Astrocyte (in vitro differentiated cells and primary cell): ENCODE data around the gene GBA3. TPM values are rescaled to one million over a fixed set of nuclear protein-coding genes. Genes with fewer than 3 reads are reported as not detected.

Experiments
- DNase-seq: peaks from one replicate; pipeline ENCODE4 v3.0.0-alpha.2; 2010; ENCODE audit warnings: low read depth
- FAIRE-seq: peaks from 2 replicates; lab custom pipeline; 2011; peaks lifted over from hg19 to GRCh38; lab: Jason Lieb, UNC
- H2AFZ ChIP-seq: 2 replicates; pipeline ENCODE4 v1.6.0; 2012; ENCODE audit warnings: low read depth, low read length, inconsistent platforms
- H3K27ac ChIP-seq: 2 replicates; pipeline ENCODE4 v1.5.1; 2011; ENCODE audit warnings: low read depth, low read length, inconsistent platforms
- H3K27me3 ChIP-seq: 2 replicates; pipeline ENCODE4 v1.6.0; 2011; ENCODE audit warnings: low read length, inconsistent platforms; ENCODE audit not compliant: insufficient read depth
- H3K36me3 ChIP-seq: 2 replicates; pipeline ENCODE4 v1.5.1; 2011; ENCODE audit warnings: low read length, inconsistent platforms; ENCODE audit not compliant: insufficient read depth
- H3K4me1 ChIP-seq: 2 replicates; pipeline ENCODE4 v1.5.1; 2011; ENCODE audit warnings: low read length, inconsistent platforms; ENCODE audit not compliant: insufficient read depth
- H3K4me2 ChIP-seq: 2 replicates; pipeline ENCODE4 v1.6.0; 2012; ENCODE audit warnings: low read length, inconsistent platforms
- H3K4me3 ChIP-seq: 2 replicates; pipeline ENCODE4 v1.5.1; 2011; ENCODE audit warnings: low read depth, mild to moderate bottlenecking, low read length, inconsistent platforms; ENCODE audit not compliant: insufficient read depth
- H3K79me2 ChIP-seq: 2 replicates; pipeline ENCODE4 v1.6.0; 2012; ENCODE audit warnings: mild to moderate bottlenecking, low read length, inconsistent platforms; ENCODE audit not compliant: insufficient read depth
- H3K9ac ChIP-seq: 2 replicates; pipeline ENCODE4 v1.6.0; 2012; ENCODE audit warnings: mild to moderate bottlenecking, low read length, inconsistent platforms
- H3K9me3 ChIP-seq: 2 replicates; pipeline ENCODE4 v1.5.1; 2012; ENCODE audit warnings: low read depth, mild to moderate bottlenecking, low read length, inconsistent platforms; ENCODE audit not compliant: insufficient read depth
- H4K20me1 ChIP-seq: 2 replicates; pipeline ENCODE4 v1.6.0; 2012; ENCODE audit warnings: low read length, inconsistent platforms; ENCODE audit not compliant: insufficient read depth
- H3K27ac Mint-ChIP-seq: one replicate; pipeline ENCODE4 v1.8.0; 2021; ENCODE audit warnings: mild to moderate bottlenecking, mixed read lengths; ENCODE audit not compliant: unreplicated experiment
- H3K27me3 Mint-ChIP-seq: one replicate; pipeline ENCODE4 v1.8.0; 2021; ENCODE audit warnings: low read depth, mixed read lengths; ENCODE audit not compliant: unreplicated experiment
- H3K36me3 Mint-ChIP-seq: one replicate; pipeline ENCODE4 v1.8.0; 2021; ENCODE audit warnings: low read depth, mixed read lengths; ENCODE audit not compliant: unreplicated experiment
- H3K4me1 Mint-ChIP-seq: one replicate; pipeline ENCODE4 v1.8.0; 2021; ENCODE audit warnings: low read depth, mixed read lengths; ENCODE audit not compliant: unreplicated experiment
- H3K4me3 Mint-ChIP-seq: one replicate; pipeline ENCODE4 v1.8.0; 2021; ENCODE audit warnings: mild to moderate bottlenecking, moderate library complexity, mixed read lengths; ENCODE audit not compliant: unreplicated experiment
- H3K9me3 Mint-ChIP-seq: one replicate; pipeline ENCODE4 v1.8.0; 2021; ENCODE audit warnings: mild to moderate bottlenecking, mixed read lengths; ENCODE audit not compliant: unreplicated experiment
- CTCF ChIP-seq: IDR thresholded peaks from 2 replicates; pipeline ENCODE4 v1.5.1; 2011; ENCODE audit warnings: low read depth, mild to moderate bottlenecking, inconsistent platforms, low read length, moderate library complexity; ENCODE audit not compliant: insufficient read depth
- EZH2 ChIP-seq: IDR thresholded peaks from 2 replicates; pipeline ENCODE4 v1.6.1; 2012; ENCODE audit warnings: mild to moderate bottlenecking, low read length, inconsistent platforms; ENCODE audit not compliant: insufficient read depth
- total RNA-seq: library from RNA; stranded (reverse); gene quantifications from 2 replicates; pipeline ENCODE4 v1.2.1, GENCODE V29; 2021

The GBA3 gene
- total RNA-seq, 1 donor from 2014 or later = not detected

- no peaks in the 10 kb centered on the region for H3K36me3 ChIP-seq
- no peak overlapping the region for H3K9ac ChIP-seq
- H4K20me1 ChIP-seq = no peaks in the 10 kb centered on the region
- no peak overlapping the region for H3K4me3 ChIP-seq
- no peak overlapping the region for H3K27ac ChIP-seq
- no peaks in the 10 kb centered on the region for H3K4me1 ChIP-seq
- DNase-seq (no peak), FAIRE-seq (no peak)
- Mint-ChIP-seq H3K9me3 (no peaks in the 10 kb centered on the region), H3K4me3 (no peak overlapping the region), H3K27me3 (no peaks in the 10 kb centered on the region), H3K36me3 (no peaks in the 10 kb centered on the region), H3K27ac (no peak overlapping the region), H3K4me1 (peaks cover 2% of the 10 kb centered on the region)
- no peaks in the 10 kb centered on the region for H3K79me2 ChIP-seq
- no peaks in the 10 kb centered on the region for H3K27me3 ChIP-seq
- no peak overlapping the region for H3K4me2 ChIP-seq
- no peaks in the 10 kb centered on the region for H3K9me3 ChIP-seq
- H2AFZ ChIP-seq = no peak overlapping the region
- TF ChIP-seq CTCF (no peak), EZH2 (no peak)
Observed at GRCh38 chr4:22648996-22649395, 43.7 kb upstream of the GBA3 start.

- Mint-ChIP-seq H3K4me3 (no peak overlapping the region), H3K9me3 (no peaks in the 10 kb centered on the region), H3K27ac (no peak overlapping the region), H3K36me3 (no peaks in the 10 kb centered on the region), H3K4me1 (peaks cover 2% of the 10 kb centered on the region), H3K27me3 (no peaks in the 10 kb centered on the region)
- no peak overlapping the region for H3K4me3 ChIP-seq
- no peaks in the 10 kb centered on the region for H4K20me1 ChIP-seq
- TF ChIP-seq EZH2 (no peak), CTCF (no peak)
- no peak overlapping the region for H2AFZ ChIP-seq
- no peak overlapping the region for H3K9ac ChIP-seq
- no peaks in the 10 kb centered on the region for H3K79me2 ChIP-seq
- H3K4me1 ChIP-seq = no peaks in the 10 kb centered on the region
- DNase-seq (no peak), FAIRE-seq (no peak)
- no peak overlapping the region for H3K4me2 ChIP-seq
- no peaks in the 10 kb centered on the region for H3K27me3 ChIP-seq
- H3K9me3 ChIP-seq = no peaks in the 10 kb centered on the region
- H3K27ac ChIP-seq = no peak overlapping the region
- H3K36me3 ChIP-seq = no peaks in the 10 kb centered on the region
Observed at GRCh38 chr4:22650771-22651170, 42.0 kb upstream of the GBA3 start.

DNA sequence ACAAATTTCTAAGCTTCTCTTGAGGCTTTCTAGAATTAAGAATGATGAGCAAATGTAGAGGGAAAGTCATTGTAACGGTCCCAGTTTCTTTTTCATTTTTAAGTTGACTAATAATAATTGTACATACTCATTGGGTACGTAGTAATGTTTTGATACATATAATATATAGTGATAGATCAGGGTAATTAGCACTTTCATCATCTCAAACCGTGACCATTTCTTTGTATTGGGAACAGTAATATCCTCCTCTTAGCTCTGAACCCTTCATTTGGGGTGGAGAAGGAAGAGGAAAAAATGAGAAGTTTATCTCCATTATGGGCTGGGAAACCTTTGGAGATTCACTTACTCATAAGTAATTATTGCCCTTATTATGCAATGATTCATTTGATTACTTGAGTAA is 39.0 kb upstream of the GBA3 start:
- Histone ChIP-seq H3K79me2 (no peaks in the 10 kb centered on the region), H3K27ac (no peak overlapping the region), H2AFZ (no peak overlapping the region), H3K27me3 (no peaks in the 10 kb centered on the region), H3K4me3 (no peak overlapping the region), H3K9me3 (no peaks in the 10 kb centered on the region), H3K4me1 (no peaks in the 10 kb centered on the region), H3K36me3 (no peaks in the 10 kb centered on the region), H4K20me1 (no peaks in the 10 kb centered on the region), H3K9ac (no peak overlapping the region), H3K4me2 (no peak overlapping the region)
- Mint-ChIP-seq H3K4me1 (no peaks in the 10 kb centered on the region), H3K4me3 (no peak overlapping the region), H3K36me3 (no peaks in the 10 kb centered on the region), H3K27ac (no peak overlapping the region), H3K9me3 (no peaks in the 10 kb centered on the region), H3K27me3 (no peaks in the 10 kb centered on the region)
- TF ChIP-seq CTCF = no peak
- TF ChIP-seq EZH2 = no peak
- DNase-seq = no peak
- FAIRE-seq = no peak
